Cardiac muscle cell (in vitro differentiated cells and primary cell): ENCODE measurements around the gene ATP2B2. TPM values are rescaled to one million over a fixed set of nuclear protein-coding genes. Genes with fewer than 3 reads are reported as not detected.

Source experiments
- DNase-seq, 2 donors: peaks; one replicate each; pipeline versions ENCODE4 v3.0.0 to v3.0.0-alpha.2; 2010 to 2017; ENCODE audit warnings: low read depth in 1 of 2, low spot score in 1 of 2
- H3K27ac ChIP-seq: fragments of 200-600 bp; sonication (generic); 2 replicates; pipeline ENCODE4 v1.5.1; 2016
- H3K27me3 ChIP-seq: fragments of 200-600 bp; sonication (generic); 2 replicates; pipeline ENCODE4 v1.6.0; 2016; ENCODE audit warnings: control low read depth
- H3K36me3 ChIP-seq: fragments of 200-600 bp; sonication (generic); 2 replicates; pipeline ENCODE4 v1.5.1; 2016; ENCODE audit warnings: control low read depth
- H3K4me1 ChIP-seq: fragments of 200-600 bp; sonication (generic); 2 replicates; pipeline ENCODE4 v1.8.1; 2017; ENCODE audit warnings: low read depth, mild to moderate bottlenecking, mixed run types
- H3K4me3 ChIP-seq: fragments of 200-600 bp; sonication (generic); 2 replicates; pipeline ENCODE4 v1.5.1; 2016; ENCODE audit warnings: mild to moderate bottlenecking
- H3K9me3 ChIP-seq: fragments of 200-600 bp; sonication (generic); 2 replicates; pipeline ENCODE4 v1.5.1; 2017; ENCODE audit warnings: low read depth, mild to moderate bottlenecking, control low read depth
- polyA plus RNA-seq: library from polyadenylated mRNA; unstranded; fragments of >200 nt; fragmentation: Nextera tagmentation; extraction: Ambion mirVana; gene quantifications from 2 replicates; pipeline ENCODE4 v1.2.1, GENCODE V29; 2016
- total RNA-seq: library from RNA; depleted of rRNA; stranded (reverse); fragments of >200 nt; gene quantifications from 2 replicates; pipeline ENCODE4 v1.2.3, GENCODE V29; 2016
- TF ChIP-seq, protein P1 (sequence below): IDR thresholded peaks from 2 replicates; pipeline ENCODE4 v1.5.1; 2012; ENCODE audit warnings: low read depth, mild to moderate bottlenecking, low read length

Gene ATP2B2
- total and polyA plus RNA-seq, 2 experiments from 2014 or later, result 0.22 to 0.77 TPM

DNA sequence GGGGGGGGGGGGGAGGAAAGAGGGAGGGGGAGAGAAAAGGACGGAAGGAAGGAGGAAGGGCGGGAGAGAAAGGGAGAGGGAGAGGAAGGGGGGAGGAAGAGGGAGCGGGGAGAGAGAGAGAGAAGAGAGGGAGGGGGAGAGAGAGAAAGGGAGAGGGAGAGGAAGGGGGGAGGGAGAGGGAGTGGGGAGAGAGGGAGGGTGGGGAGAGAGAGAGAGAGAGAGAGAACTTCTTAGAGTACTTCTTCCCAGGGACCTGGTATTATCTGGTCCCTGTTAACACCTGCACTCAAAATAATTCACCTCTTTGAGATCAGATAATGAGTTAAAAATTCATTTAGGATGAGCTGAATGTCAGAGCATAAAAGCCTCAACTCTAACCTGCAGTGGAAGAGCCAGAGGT is 185.6 kb downstream of the ATP2B2 start:
- no peaks in the 10 kb centered on the region for H3K4me1 ChIP-seq
- no peak overlapping the region for H3K27ac ChIP-seq
- H3K4me3 ChIP-seq, result peak overlapping the region; percentile 96
- TF ChIP-seq, protein P1, sequence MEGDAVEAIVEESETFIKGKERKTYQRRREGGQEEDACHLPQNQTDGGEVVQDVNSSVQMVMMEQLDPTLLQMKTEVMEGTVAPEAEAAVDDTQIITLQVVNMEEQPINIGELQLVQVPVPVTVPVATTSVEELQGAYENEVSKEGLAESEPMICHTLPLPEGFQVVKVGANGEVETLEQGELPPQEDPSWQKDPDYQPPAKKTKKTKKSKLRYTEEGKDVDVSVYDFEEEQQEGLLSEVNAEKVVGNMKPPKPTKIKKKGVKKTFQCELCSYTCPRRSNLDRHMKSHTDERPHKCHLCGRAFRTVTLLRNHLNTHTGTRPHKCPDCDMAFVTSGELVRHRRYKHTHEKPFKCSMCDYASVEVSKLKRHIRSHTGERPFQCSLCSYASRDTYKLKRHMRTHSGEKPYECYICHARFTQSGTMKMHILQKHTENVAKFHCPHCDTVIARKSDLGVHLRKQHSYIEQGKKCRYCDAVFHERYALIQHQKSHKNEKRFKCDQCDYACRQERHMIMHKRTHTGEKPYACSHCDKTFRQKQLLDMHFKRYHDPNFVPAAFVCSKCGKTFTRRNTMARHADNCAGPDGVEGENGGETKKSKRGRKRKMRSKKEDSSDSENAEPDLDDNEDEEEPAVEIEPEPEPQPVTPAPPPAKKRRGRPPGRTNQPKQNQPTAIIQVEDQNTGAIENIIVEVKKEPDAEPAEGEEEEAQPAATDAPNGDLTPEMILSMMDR, result no peak
- no peaks in the 10 kb centered on the region for H3K9me3 ChIP-seq
- H3K36me3 ChIP-seq, result peaks cover 26% of the 10 kb centered on the region
- H3K27me3 ChIP-seq, result no peaks in the 10 kb centered on the region
- DNase-seq, result peak in 1 of 2 donors; percentile 26

DNA sequence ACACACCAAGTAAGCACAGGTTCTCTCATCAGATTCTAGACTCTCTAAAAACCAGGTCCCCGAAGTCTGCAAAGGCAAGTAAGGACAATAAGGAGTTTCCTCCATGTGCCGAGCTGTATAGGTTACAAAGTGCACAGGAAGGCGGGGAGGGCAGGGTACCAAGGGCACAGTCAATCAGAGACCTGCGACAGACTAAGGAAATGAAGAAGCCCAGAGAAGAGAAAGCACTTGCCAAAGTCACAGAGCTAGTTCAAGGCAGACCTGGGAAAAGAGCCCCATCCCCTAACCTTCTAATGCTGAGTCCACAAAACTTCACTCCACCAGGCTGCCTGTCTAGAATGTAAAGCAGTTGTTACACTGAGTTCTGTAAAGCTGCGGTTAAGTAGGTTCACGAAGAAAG is 186.1 kb downstream of the ATP2B2 start:
- no peak for DNase-seq
- Histone ChIP-seq H3K36me3 (peaks cover 32% of the 10 kb centered on the region), H3K9me3 (no peaks in the 10 kb centered on the region), H3K27ac (no peak overlapping the region), H3K27me3 (no peaks in the 10 kb centered on the region), H3K4me1 (no peaks in the 10 kb centered on the region), H3K4me3 (no peak overlapping the region)
- TF ChIP-seq, protein P1, result no peak

DNA sequence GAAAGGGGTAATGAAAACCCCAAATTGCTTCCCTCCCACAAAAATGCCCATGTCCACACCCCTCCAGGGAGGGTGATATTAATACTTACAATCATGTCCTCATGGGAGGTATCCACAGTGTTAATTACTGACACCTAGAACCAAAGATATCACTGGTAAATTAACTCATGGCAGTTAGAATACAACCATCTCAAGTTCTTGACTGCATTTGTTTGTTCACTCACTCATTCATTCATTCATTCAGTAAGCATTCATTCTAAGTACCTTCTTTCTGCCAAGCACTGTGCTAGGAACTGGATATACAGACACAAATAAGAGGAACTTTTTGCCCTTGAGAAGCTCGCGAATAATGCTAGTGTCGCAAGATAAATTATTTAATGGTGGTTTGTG is 187.4 kb downstream of the ATP2B2 start:
- no peaks in the 10 kb centered on the region for H3K9me3 ChIP-seq
- H3K4me3 ChIP-seq, result no peak overlapping the region
- peaks cover 43% of the 10 kb centered on the region for H3K36me3 ChIP-seq
- DNase-seq, result no peak
- TF ChIP-seq, protein P1, result no peak
- no peak overlapping the region for H3K27ac ChIP-seq
- no peaks in the 10 kb centered on the region for H3K4me1 ChIP-seq
- H3K27me3 ChIP-seq, result no peaks in the 10 kb centered on the region

DNA sequence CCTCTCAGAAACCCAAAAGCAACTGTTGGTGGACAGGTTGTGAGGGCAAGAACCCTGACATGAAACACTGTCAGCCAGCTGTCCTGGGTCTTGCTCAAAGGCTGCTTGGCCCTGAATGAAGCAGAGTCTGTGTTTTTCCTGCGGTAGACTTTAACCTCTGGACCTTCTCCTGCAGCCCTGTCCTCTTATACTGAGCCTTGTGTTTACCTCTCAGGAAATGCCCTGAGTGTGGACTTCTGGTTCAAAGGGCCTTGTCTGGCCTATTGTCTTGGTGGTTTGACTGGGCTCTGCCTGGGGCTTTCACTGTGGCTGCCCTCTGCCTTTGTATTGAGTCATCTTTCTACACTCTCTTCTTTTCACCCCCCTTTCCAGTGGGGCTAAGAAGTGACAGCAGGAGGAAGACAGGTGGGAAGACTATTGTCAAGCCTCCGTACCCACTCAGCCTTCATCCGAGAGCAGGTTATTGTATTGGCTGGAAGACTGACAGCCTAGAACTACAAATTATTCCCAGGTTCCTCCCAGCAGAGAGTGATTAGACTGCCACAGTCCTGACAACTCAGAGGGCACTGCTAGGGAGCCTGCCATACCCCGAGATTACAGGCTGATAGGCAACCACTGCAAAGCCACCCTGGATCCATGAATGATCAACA is 187.9 kb downstream of the ATP2B2 start:
- TF ChIP-seq, protein P1, result no peak
- Histone ChIP-seq H3K27ac (no peak overlapping the region), H3K27me3 (no peaks in the 10 kb centered on the region), H3K4me1 (no peaks in the 10 kb centered on the region), H3K36me3 (peaks cover 49% of the 10 kb centered on the region), H3K4me3 (no peak overlapping the region), H3K9me3 (no peaks in the 10 kb centered on the region)
- no peak for DNase-seq

DNA sequence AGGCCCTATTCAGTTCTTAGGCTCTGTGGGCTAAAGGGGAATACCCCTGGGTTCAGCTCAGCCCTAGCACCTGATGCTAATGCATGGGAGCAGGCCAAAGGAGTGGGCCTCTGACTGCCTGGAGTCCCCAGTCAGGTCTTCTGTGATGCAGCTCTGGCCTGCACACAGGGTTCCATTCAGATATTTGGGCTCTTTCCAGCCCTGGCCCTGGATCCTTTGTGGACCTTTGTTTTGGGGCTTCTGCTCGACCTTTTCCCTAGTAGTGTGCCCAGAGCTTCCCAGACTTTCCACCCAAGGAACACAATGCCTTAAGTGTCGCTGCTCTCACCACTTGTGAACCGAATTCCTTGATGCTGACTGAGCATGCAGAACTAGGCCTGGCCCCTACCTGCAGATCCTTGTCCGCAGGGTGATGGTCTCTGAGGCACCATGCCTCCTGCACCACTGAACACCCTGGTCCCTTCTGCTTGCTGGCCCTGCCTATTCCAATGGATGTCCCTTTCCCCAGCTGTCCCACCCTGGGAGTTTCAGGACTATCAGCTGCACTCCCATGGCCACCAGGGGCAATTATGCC is 189.5 kb downstream of the ATP2B2 start:
- peaks cover 64% of the 10 kb centered on the region for H3K36me3 ChIP-seq
- no peak for DNase-seq

More for the DNA sequence above, 189.5 kb downstream of the ATP2B2 start:
- Histone ChIP-seq H3K27ac (no peak overlapping the region), H3K27me3 (no peaks in the 10 kb centered on the region), H3K9me3 (no peaks in the 10 kb centered on the region), H3K4me1 (no peaks in the 10 kb centered on the region), H3K4me3 (no peak overlapping the region)
- TF ChIP-seq, protein P1, result no peak
